Cardiac fibroblast (primary cell): ENCODE data around the gene ACTN1.
A peak's percentile ranks its signal among the peaks of the same experiment; 100 is the strongest.

Experiments
- DNase-seq, 2 donors: peaks; one replicate each; pipeline versions ENCODE4 v3.0.0 to v3.0.0-alpha.2; 2010; ENCODE audit warnings: low read depth in 2 of 2
- H3K4me3 ChIP-seq, 2 donors: replicated peaks in 1 of 2; 1 replicate in 1 of 2; 2 replicates in 1 of 2; pipeline ENCODE4 v1.5.1; 2011; ENCODE audit warnings: low read depth in 2 of 2, low read length in 2 of 2, mild to moderate bottlenecking in 2 of 2, moderate library complexity in 1 of 2
- CTCF ChIP-seq: IDR thresholded peaks from one replicate; pipeline ENCODE4 v1.5.1; 2011; ENCODE audit warnings: low read depth, mild to moderate bottlenecking, low read length, inconsistent platforms

ACTN1 gene

GRCh38 chr14:68932231-68932630 is 46.9 kb downstream of the ACTN1 start:
- DNase-seq, result peak in 1 of 2 donors; percentile 71
- no peak overlapping the region for H3K4me3 ChIP-seq
- no peak for TF ChIP-seq CTCF

- H3K4me3 ChIP-seq, result no peak overlapping the region
- DNase-seq, result no peak
- TF ChIP-seq CTCF, result no peak
These were observed 47.5 kb downstream of the ACTN1 start for GRCh38 chr14:68931474-68932051.

GRCh38 chr14:68931063-68931462 is 48.0 kb downstream of the ACTN1 start:
- H3K4me3 ChIP-seq, result no peak overlapping the region
- no peak for DNase-seq
- TF ChIP-seq CTCF, result no peak

- H3K4me3 ChIP-seq, result no peak overlapping the region
- no peak for DNase-seq
- TF ChIP-seq CTCF, result no peak
These were observed 49.3 kb downstream of the ACTN1 start for GRCh38 chr14:68929623-68930307.

- no peak overlapping the region for H3K4me3 ChIP-seq
- TF ChIP-seq CTCF, result no peak
- DNase-seq, result no peak
These were observed 50.1 kb downstream of the ACTN1 start for GRCh38 chr14:68928770-68929550.

GRCh38 chr14:68927956-68928675 is 51.0 kb downstream of the ACTN1 start:
- TF ChIP-seq CTCF, result no peak
- no peak for DNase-seq
- H3K4me3 ChIP-seq, result no peak overlapping the region
